Esophagus (tissue), 2 donors: ENCODE measurements around the gene NINL. TPM values are rescaled to one million over a fixed set of nuclear protein-coding genes. Genes with fewer than 3 reads are reported as not detected.

Experiments
- H3K27ac ChIP-seq, 2 donors: one replicate each; pipeline ENCODE4 v1.5.1; 2013; ENCODE audit warnings: low read depth in 2 of 2, mild to moderate bottlenecking in 2 of 2, inconsistent platforms in 1 of 2, low read length in 1 of 2, moderate library complexity in 1 of 2
- H3K27me3 ChIP-seq, 2 donors: one replicate each; pipeline ENCODE4 v1.6.1; 2013; ENCODE audit warnings: low read length in 2 of 2, control low read depth in 1 of 2, mild to moderate bottlenecking in 1 of 2; ENCODE audit not compliant: insufficient read depth in 2 of 2, control insufficient read depth in 1 of 2
- H3K36me3 ChIP-seq, 2 donors: one replicate each; pipeline ENCODE4 v1.6.1; 2013; ENCODE audit warnings: low read length in 1 of 2; ENCODE audit not compliant: control insufficient read depth in 2 of 2, insufficient read depth in 2 of 2
- H3K4me1 ChIP-seq, 2 donors: one replicate each; pipeline ENCODE4 v1.6.1; 2013; ENCODE audit warnings: low read length in 1 of 2; ENCODE audit not compliant: control insufficient read depth in 2 of 2, insufficient read depth in 2 of 2
- H3K4me3 ChIP-seq, 2 donors: one replicate each; pipeline ENCODE4 v1.5.1; 2013; ENCODE audit warnings: low read length in 2 of 2, mild to moderate bottlenecking in 2 of 2, low read depth in 1 of 2, moderate library complexity in 1 of 2
- H3K9me3 ChIP-seq, 2 donors: one replicate each; pipeline ENCODE4 v1.6.1; 2013; ENCODE audit warnings: mild to moderate bottlenecking in 2 of 2, low read depth in 1 of 2, low read length in 1 of 2, moderate library complexity in 1 of 2; ENCODE audit not compliant: control insufficient read depth in 2 of 2, insufficient read depth in 1 of 2
- WGBS, 2 donors: extraction: QIAGEN DNeasy Blood & Tissue Kit; methylation state at CpG; one replicate each; pipeline ENCODE4 v1.1.7; 2013; 5-methylcytosine and 5-hydroxymethylcytosine counted together
- polyA plus RNA-seq, 2 donors: library from polyadenylated mRNA; stranded (reverse); fragments of 200-250 nt; gene quantifications; one replicate each; pipeline ENCODE4 v1.2.3, GENCODE V29; 2013
- donor health status: healthy with polysubstance abuse.
- donor health status: Bipolar disorder and iron deficiency.

The NINL gene
- polyA plus RNA-seq, 2 donors: 5.5 to 9.9 TPM

DNA sequence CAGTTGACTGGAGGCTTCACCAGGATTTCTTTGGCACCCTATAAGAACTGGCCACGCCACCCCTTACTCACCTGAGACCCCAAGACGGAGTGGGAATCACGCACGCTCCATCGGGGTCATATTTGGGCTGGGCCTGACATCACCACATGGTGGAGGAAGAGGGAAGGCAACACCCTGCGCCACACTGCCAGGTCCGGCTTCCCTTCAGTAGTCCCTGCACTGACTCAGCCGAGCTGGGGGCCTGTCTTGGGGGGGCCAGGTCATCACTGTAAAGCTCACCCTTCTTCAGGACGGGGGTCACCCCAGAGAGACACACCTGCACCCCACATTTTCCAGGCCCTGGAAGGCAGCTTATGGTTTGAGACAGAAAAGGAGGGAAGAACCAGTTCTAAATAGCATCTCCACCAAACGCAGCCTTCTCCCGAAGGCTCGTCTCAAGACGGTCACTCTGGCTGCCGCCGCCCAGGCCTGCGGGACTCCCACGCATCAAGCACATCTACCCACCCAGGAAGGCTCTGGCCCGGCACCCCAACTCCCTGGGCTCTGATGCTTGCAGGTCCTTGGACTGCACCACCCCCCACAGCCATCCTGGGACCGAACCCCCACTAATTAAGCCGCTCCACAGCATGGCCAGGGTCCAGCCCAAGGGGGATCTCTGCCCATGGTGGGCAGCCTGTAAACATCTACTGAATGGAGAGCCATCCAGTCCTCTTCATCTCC is 126.1 kb downstream of the NINL start:
- 87 to 91% methylated on average over 20 of the region's 20 CpGs for WGBS, 2 donors
- peaks cover under 1 to 14% of the 10 kb centered on the region in 2 donors for H3K36me3 ChIP-seq
- peaks cover 0 to 2% of the 10 kb centered on the region in 2 donors for H3K4me1 ChIP-seq
- no peaks in the 10 kb centered on the region for H3K27me3 ChIP-seq
- no peak overlapping the region for H3K4me3 ChIP-seq
- H3K27ac ChIP-seq: no peak overlapping the region
- no peaks in the 10 kb centered on the region for H3K9me3 ChIP-seq

DNA sequence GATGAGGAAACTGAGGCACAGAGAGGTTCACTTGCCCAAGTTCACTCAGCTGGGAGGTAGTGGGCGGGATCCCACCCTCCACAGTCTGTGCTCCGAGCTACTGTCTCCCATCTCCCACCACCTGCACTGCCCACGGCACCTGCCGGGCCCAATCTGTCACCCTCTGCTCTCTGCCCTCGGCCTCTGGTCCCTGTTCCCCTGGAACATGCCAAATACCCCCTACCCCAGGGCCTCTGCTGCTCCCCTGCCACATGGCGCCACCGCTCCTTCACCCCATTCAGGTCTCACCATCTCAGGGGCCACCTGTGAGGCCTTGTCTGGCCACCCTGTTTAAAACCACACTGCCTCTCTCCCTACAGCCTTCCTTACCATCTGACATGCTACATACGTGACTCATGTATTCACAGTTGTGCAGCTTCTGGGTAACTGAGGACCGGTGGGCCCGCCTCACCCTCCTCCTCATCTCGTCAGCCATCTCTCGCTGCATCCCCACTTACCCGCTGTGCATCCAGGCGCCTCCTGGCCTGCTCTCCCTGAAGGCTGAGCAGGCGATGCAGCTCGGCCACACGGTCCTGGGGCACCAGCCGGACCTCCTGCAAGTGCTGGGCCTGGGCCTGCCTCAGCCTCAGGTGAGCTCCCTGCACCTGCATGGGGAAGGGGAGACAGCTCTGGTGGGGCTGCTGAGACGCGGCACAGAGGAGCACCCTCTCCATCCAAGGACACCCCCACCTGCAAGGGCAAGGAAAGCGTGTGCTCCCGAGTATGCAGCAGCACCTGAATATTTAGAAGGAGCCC is 127.2 kb downstream of the NINL start:
- H3K27ac ChIP-seq: no peak overlapping the region
- 91 to 96% methylated on average over 22 of the region's 22 CpGs for WGBS, 2 donors
- H3K36me3 ChIP-seq: peaks cover 4 to 21% of the 10 kb centered on the region in 2 donors
- H3K4me3 ChIP-seq: no peak overlapping the region
- no peaks in the 10 kb centered on the region for H3K9me3 ChIP-seq
- peaks cover 0 to 2% of the 10 kb centered on the region in 2 donors for H3K4me1 ChIP-seq
- no peaks in the 10 kb centered on the region for H3K27me3 ChIP-seq

DNA sequence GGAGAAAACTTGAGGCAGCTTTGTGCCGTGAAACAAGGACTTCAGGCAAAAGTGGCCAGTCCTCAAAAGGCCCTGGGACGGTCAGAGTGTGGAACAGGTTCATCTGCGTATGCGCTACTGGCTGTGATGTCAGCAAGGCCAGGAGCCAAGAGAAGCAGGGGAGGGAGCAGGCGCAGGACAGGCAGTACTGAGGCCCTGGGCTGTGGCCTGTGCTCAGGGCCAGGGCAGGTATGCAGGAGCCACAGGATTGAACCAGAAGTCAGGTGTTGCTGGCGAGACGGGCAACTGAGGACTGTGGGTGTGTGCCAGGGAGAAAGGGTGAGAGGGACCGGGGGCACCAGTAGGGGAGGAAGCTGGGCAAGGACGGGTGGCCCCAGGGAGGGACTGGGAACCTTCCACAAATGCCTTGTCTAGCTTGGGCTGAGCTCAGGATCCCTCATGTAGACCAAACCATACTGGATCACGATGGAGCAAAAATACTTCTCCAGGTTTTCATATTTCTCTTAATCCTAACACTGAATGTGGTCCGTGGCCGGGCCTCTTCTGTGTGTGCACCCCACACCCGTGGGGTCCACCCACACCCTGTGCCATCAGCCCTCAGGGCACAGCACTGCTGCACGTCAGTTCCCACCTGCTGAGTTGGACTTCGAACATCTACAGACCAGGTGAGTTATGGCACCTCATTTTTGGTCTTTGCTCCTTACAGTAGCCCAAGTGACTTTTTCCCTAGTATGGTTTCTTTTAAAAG is 131.0 kb downstream of the NINL start:
- peaks cover 4 to 18% of the 10 kb centered on the region in 2 donors for H3K36me3 ChIP-seq
- no peak overlapping the region for H3K4me3 ChIP-seq
- no peaks in the 10 kb centered on the region for H3K4me1 ChIP-seq
- no peaks in the 10 kb centered on the region for H3K27me3 ChIP-seq
- no peaks in the 10 kb centered on the region for H3K9me3 ChIP-seq
- WGBS, 2 donors: 90 to 91% methylated on average over 15 of the region's 15 CpGs
- no peak overlapping the region for H3K27ac ChIP-seq

DNA sequence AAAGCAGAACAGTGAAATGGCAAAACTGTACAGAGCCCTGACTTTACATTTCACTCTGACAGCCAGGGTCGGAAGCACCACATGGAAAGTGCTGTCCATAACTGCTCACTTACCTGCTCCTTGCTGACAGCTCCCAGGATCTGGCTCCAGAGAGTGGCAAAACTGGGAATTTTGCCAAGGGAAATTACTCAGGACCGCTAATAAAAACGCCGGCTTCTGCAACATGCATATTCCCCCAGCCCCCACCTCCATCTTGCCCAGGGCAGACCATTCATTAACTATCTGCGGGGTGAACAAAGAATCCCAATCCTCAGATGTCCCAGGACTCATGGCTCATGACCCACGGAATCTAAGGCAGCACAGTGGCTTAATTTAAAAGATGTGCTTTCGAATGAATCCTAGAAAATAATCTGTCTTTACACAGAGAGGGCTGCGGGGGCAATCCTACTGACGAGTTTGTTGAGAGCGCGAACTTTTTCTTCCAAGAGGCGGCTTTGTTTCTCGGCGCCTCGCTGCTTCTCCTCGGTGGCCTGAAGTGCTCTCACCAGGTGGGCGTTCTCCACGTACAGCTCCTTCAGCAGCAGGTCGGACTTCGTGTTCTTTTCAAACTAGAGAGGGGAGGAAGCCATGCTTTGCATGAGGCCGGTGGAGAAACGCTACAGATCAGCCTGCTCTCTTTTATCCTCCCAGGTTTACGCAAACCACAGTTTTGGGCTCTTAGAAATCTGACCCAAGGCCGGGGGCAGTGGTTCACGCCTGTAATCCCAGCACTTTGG is 132.1 kb downstream of the NINL start:
- Histone ChIP-seq H3K9me3 (no peaks in the 10 kb centered on the region), H3K36me3 (peaks cover 4 to 16% of the 10 kb centered on the region in 2 donors)

DNA sequence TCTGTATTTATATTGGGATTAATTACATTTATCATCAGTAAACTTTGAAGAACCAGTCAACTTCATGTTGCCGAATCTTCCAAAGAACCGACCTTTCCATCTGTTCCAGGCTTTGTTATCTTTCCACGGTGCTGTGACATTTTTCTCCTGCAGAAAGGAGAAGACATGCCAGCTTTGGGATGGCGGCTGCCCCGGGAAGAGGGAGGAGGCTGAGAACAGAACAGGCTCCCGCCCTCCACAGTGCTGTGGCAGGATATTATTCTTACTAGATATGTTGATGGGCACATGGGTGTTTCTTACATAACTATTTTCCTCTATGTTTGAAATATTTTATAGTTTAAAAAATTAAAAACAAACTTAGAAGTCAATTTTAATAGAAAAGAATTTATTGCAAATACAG is 133.0 kb downstream of the NINL start:
- Histone ChIP-seq H3K4me1 (no peaks in the 10 kb centered on the region), H3K27ac (no peak overlapping the region), H3K27me3 (no peaks in the 10 kb centered on the region), H3K4me3 (no peak overlapping the region), H3K36me3 (peaks cover 4 to 14% of the 10 kb centered on the region in 2 donors), H3K9me3 (no peaks in the 10 kb centered on the region)
- WGBS, 2 donors: 80 to 81% methylated on average over 6 of the region's 6 CpGs

More for the DNA sequence above, 132.1 kb downstream of the NINL start:
- WGBS, 2 donors: 85 to 89% methylated on average over 25 of the region's 25 CpGs
- H3K4me1 ChIP-seq: no peaks in the 10 kb centered on the region
- H3K27me3 ChIP-seq: no peaks in the 10 kb centered on the region
- H3K27ac ChIP-seq: no peak overlapping the region
- H3K4me3 ChIP-seq: no peak overlapping the region

DNA sequence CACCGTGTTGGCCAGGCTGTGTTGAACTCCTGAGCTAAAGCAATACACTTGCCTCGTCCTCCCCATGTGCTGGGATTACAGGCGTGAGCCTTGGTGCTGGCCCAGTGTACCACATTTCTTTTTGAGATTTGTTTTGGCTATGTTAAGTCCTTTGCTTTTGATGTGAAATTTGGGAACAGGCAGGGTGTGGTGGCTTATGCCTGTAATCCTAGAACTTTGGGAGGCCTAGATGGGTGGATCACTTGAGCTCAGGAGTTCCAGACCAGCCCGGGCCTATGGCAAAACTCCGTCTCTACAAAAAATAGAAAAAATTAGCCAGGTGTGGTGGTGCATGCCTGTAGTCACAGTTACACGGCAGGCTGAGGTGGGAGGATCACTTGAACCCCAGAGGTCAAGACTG is 137.7 kb downstream of the NINL start:
- 86 to 89% methylated on average over 6 of the region's 6 CpGs for WGBS, 2 donors
- Histone ChIP-seq H3K36me3 (peaks cover 0 to 2% of the 10 kb centered on the region in 2 donors), H3K9me3 (no peaks in the 10 kb centered on the region), H3K27ac (no peak overlapping the region), H3K4me3 (no peak overlapping the region), H3K27me3 (no peaks in the 10 kb centered on the region), H3K4me1 (no peaks in the 10 kb centered on the region)

DNA sequence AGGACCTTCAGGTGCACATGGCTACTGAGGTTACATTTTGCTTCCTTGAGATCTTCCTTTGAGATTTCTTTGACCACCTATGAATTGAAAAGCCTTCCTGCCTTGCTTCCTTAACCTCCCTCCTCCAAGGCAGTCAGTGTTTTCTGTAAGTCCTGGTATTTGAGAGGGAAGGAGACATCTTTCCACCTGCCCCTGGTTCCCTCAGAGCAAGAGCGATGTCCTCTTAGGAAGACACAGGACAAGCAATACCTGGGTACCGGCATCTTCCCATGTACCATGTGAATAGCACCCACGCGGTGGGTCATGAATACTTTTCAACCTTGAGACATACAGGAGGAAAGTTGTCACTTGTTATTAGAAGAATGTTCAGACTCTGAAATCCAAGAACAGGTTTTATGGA is 140.8 kb downstream of the NINL start:
- Histone ChIP-seq H3K27ac (no peak overlapping the region), H3K27me3 (no peaks in the 10 kb centered on the region), H3K36me3 (no peaks in the 10 kb centered on the region), H3K9me3 (no peaks in the 10 kb centered on the region), H3K4me1 (no peaks in the 10 kb centered on the region), H3K4me3 (no peak overlapping the region)
- 97 to 99% methylated on average over 4 of the region's 4 CpGs for WGBS, 2 donors

DNA sequence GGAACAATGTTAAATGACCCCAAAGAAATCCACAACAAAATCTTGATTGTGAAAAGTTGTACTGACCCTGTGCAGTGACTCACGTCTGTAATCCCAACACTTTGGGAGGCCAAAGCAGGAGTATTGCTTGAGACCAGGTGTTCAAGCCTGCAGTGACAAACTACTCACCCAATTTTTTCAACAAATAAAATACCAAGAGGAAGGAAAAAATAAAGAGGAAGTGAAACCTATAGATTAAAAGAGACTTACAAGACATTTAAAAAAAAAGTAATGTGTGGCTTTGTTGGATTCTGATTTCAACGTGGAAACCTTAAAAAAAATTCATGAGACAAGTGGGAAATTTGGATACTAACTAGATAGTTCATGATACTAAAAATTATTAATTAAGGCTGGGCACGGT is 146.0 kb downstream of the NINL start:
- Histone ChIP-seq H3K4me3 (no peak overlapping the region), H3K4me1 (no peaks in the 10 kb centered on the region), H3K27ac (no peak overlapping the region), H3K9me3 (no peaks in the 10 kb centered on the region), H3K36me3 (peaks cover 0 to 3% of the 10 kb centered on the region in 2 donors), H3K27me3 (no peaks in the 10 kb centered on the region)
- 88 to 89% methylated on average over 3 of the region's 3 CpGs for WGBS, 2 donors

DNA sequence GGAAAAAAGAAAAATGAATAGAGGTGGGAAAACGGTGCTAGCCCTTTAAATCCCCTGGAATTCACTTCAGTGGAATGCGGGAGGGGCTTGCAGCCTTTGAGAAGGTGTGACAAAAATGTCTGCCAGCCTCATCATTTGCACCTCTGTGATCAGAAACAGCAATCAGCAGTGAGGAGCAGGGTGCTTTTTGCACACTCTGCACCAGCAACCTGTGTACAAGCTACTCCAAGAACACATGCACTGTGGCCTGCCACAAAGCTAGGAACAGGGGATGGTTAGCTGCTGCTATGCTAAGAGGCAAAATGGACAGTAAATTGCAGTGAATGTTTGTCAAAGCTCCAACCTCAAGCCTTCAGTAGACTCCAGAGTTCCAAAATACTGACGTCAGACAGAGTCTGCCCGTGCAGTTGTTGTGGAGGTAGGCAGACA is 148.2 kb downstream of the NINL start:
- H3K9me3 ChIP-seq: no peaks in the 10 kb centered on the region
- peaks cover 0 to 3% of the 10 kb centered on the region in 2 donors for H3K36me3 ChIP-seq
- no peak overlapping the region for H3K27ac ChIP-seq
- H3K27me3 ChIP-seq: no peaks in the 10 kb centered on the region
- H3K4me3 ChIP-seq: no peak overlapping the region
- H3K4me1 ChIP-seq: no peaks in the 10 kb centered on the region
- WGBS, 2 donors: 55 to 60% methylated on average over 4 of the region's 4 CpGs
